GM23338 (cell line): ENCODE measurements around the gene STAT5B.
A peak's percentile ranks its signal among the peaks of the same experiment; 100 is the strongest.

Source experiments
- CREB1 ChIP-seq: fragments of 250-450 bp; sonication (Bioruptor Pico); IDR thresholded peaks from 2 replicates; pipeline ENCODE4 v1.5.0; 2020; ENCODE audit warnings: low read depth, mild to moderate bottlenecking, moderate library complexity
- CTCF ChIP-seq, 2 experiments: fragments of 200-600 bp in 1 of 2; sonication (generic) in 1 of 2; conservative IDR thresholded peaks; 2 replicates each; pipeline versions ENCODE4 v1.5.1 to v1.6.1; 2016 to 2017; ENCODE audit warnings: antibody characterized with exemption in 2 of 2, low read depth in 2 of 2, mild to moderate bottlenecking in 2 of 2, moderate library complexity in 1 of 2
- EZH2 ChIP-seq: fragments of 200-600 bp; sonication (generic); IDR thresholded peaks from one replicate; pipeline ENCODE4 v1.8.0; 2017; ENCODE audit warnings: antibody characterized with exemption, mild to moderate bottlenecking, low read depth; ENCODE audit not compliant: unreplicated experiment
- POLR2AphosphoS5 ChIP-seq: IDR thresholded peaks from 2 replicates; pipeline ENCODE4 v1.6.1; 2016; ENCODE audit warnings: antibody characterized with exemption, low read depth
- REST ChIP-seq: IDR thresholded peaks from one replicate; pipeline ENCODE4 v1.6.1; 2018; ENCODE audit warnings: antibody characterized with exemption; ENCODE audit not compliant: unreplicated experiment

- TF ChIP-seq REST, result no peak
- peak; percentile 55 to 89 for TF ChIP-seq CTCF (conservative IDR thresholded peaks at IDR 0.05; ENCODE audit: low read depth in 2 of 2)
- no peak for TF ChIP-seq EZH2
- peak; percentile 51 for TF ChIP-seq POLR2AphosphoS5
- TF ChIP-seq CREB1 (CRISPR knock-in tag), result 0 out of 2 replicates have a peak, but pooled peaks have one; percentile 15
Measured at GRCh38 chr17:42312285-42313130, 36.3 kb upstream of the STAT5B start.
